Measurements from ENCODE around the gene ACY1.

Gene ACY1

GRCh38 chr3:51941798-51942602 lies 41.3 kb upstream of the ACY1 start, which contains the start of the genes PARP3 and RRP9 (continued):
- TF ChIP-seq SP3 (tag by site-specific recombination; IDR thresholded peaks at IDR 0.05): peak; percentile 86
- TF ChIP-seq AEBP2 (tag by site-specific recombination; IDR thresholded peaks at IDR 0.05; ENCODE audit: borderline replicate concordance): no peak
- no peak; the same call in 1 of the 2 replicates for TF ChIP-seq ZNF610 (tag by site-specific recombination; IDR thresholded peaks at IDR 0.05; ENCODE audit: borderline replicate concordance)
- TF ChIP-seq SCRT1 (tag by site-specific recombination; IDR thresholded peaks at IDR 0.05; ENCODE audit: borderline replicate concordance): no peak
- TF ChIP-seq ZBTB1 (tag by site-specific recombination; IDR thresholded peaks at IDR 0.05): peak; percentile 17; the same call in 1 of the 2 replicates
- TF ChIP-seq ZNF776 (tag by site-specific recombination; IDR thresholded peaks at IDR 0.05; ENCODE audit: borderline replicate concordance): no peak
- TF ChIP-seq ZNF513 (tag by site-specific recombination; IDR thresholded peaks at IDR 0.05): no peak
- TF ChIP-seq ZNF792 (tag by site-specific recombination; IDR thresholded peaks at IDR 0.05): no peak
- TF ChIP-seq PRDM4 (tag by site-specific recombination; IDR thresholded peaks at IDR 0.05): no peak
- peak; percentile 11; the same call in 1 of the 2 replicates for TF ChIP-seq KLF1 (tag by site-specific recombination; IDR thresholded peaks at IDR 0.05)
- peak; percentile 99 for TF ChIP-seq ZNF600 (tag by site-specific recombination; IDR thresholded peaks at IDR 0.05)
- TF ChIP-seq MEIS1 (CRISPR knock-in tag; IDR thresholded peaks at IDR 0.05; ENCODE audit: borderline replicate concordance): no peak
- no peak for TF ChIP-seq ZNF623 (tag by site-specific recombination; IDR thresholded peaks at IDR 0.05)

- peaks cover 4% of the 10 kb centered on the region for H3K4me1 ChIP-seq (ENCODE audit: control insufficient read depth, insufficient read depth, low read length)
- H3K9me3 ChIP-seq (ENCODE audit: control insufficient read depth, insufficient read depth, low read depth, low read length): no peaks in the 10 kb centered on the region
- peaks cover 0 to 28% of the 10 kb centered on the region in 2 experiments; a peak in 1 of 3 replicates for H3K36me3 ChIP-seq (ENCODE audit: control insufficient read depth in 2 of 2, insufficient read depth in 1 of 2, low read length in 2 of 2)
- ChIA-PET CTCF (interaction anchor here (0.5 to 2.4 kb wide), 21 partner anchors 8 to 1269 kb away, joined by 3 to 22 read pairs (median 3); partner anchors contain the start of genes ABHD14A, ABHD14B, ACY1 and GPR62), POLR2A (interaction anchor here (0.8 to 2.8 kb wide), 4 partner anchors 40 to 95 kb away, joined by 4 to 20 read pairs (median 9); partner anchors contain the start of genes ACY1 and RPL29)
- H3K4me3 ChIP-seq (ENCODE audit: low read depth, low read length): peak overlapping the region; percentile 33
- TF ChIP-seq ZNF16 (tag by site-specific recombination; IDR thresholded peaks at IDR 0.05; ENCODE audit: low read depth): no peak
- TF ChIP-seq PRDM10 (tag by site-specific recombination; IDR thresholded peaks at IDR 0.05): peak; percentile 80
- H3K27ac ChIP-seq (ENCODE audit: extremely low read depth, low read depth, low read length): peak overlapping the region; percentile 81
Observed at GRCh38 chr3:51942603-51943450, 40.5 kb upstream of the ACY1 start.

All from HEK293 (cell line).